Dendritic cell treated with granulocyte-macrophage colony-stimulating factor and Interleukin-4, amounts not matched to agents 40 ng/mL and 50 ng/mL, for 4 days (primary cell): ENCODE measurements around the gene FTSJ1.

Experiments used
- H3K27ac Mint-ChIP-seq: one replicate; pipeline ENCODE4 v1.8.0; 2022; ENCODE audit warnings: mild to moderate bottlenecking, mixed read lengths
- H3K27me3 Mint-ChIP-seq: one replicate; pipeline ENCODE4 v1.8.0; 2022; ENCODE audit warnings: mild to moderate bottlenecking, mixed read lengths
- H3K36me3 Mint-ChIP-seq: one replicate; pipeline ENCODE4 v1.8.0; 2022; ENCODE audit warnings: low read depth, mixed read lengths
- H3K4me1 Mint-ChIP-seq: one replicate; pipeline ENCODE4 v1.8.0; 2022; ENCODE audit warnings: low read depth, mixed read lengths
- H3K4me3 Mint-ChIP-seq: one replicate; pipeline ENCODE4 v1.8.0; 2022; ENCODE audit warnings: mild to moderate bottlenecking, moderate library complexity, mixed read lengths
- H3K9me3 Mint-ChIP-seq: one replicate; pipeline ENCODE4 v1.8.0; 2022; ENCODE audit warnings: mixed read lengths
- intact Hi-C: fragments of 100-400 bp; cut with micrococcal nuclease; formaldehyde crosslinking; loops from one replicate; pipeline ENCODE4 v1.15.0; 2022

FTSJ1 gene

DNA sequence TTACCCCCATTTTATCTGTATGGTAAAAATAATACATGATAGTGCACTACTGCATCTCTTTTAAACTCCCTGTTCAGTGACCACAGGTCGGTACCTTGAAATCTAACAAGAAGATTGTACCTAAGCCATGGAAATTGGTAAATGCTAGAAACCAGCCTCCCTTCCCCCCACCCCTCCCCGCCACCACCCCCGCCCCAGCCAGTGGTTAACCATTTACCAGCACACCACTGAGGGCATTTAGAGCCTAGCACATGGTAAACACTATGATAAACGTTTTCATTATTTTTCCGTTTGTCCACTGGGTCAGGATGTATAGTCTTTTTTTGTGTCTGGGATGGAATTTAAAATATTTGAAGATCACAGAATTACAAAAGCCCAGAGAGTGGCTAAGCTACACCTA is 703 bp upstream of the FTSJ1 start:
- Mint-ChIP-seq H3K36me3 (peaks cover 36% of the 10 kb centered on the region), H3K9me3 (no peaks in the 10 kb centered on the region)
- intact Hi-C loops, result no loop called here

GRCh38 chrX:48476919-48477318 is 920 bp downstream of the FTSJ1 start:
- Mint-ChIP-seq H3K36me3 (peaks cover 53% of the 10 kb centered on the region), H3K4me3 (peak overlapping the region; percentile 95), H3K27ac (peak overlapping the region; percentile 90), H3K27me3 (no peaks in the 10 kb centered on the region), H3K9me3 (no peaks in the 10 kb centered on the region), H3K4me1 (peaks cover 23% of the 10 kb centered on the region)
- intact Hi-C loops, result loop anchor here (1.0 kb wide), 1 partner anchor 62 kb away; the partner anchor contains the start of gene TBC1D25

More for the DNA sequence above, 703 bp upstream of the FTSJ1 start:
- Mint-ChIP-seq H3K27ac (peak overlapping the region; percentile 90), H3K4me1 (peaks cover 23% of the 10 kb centered on the region), H3K4me3 (peak overlapping the region; percentile 95), H3K27me3 (no peaks in the 10 kb centered on the region)

DNA sequence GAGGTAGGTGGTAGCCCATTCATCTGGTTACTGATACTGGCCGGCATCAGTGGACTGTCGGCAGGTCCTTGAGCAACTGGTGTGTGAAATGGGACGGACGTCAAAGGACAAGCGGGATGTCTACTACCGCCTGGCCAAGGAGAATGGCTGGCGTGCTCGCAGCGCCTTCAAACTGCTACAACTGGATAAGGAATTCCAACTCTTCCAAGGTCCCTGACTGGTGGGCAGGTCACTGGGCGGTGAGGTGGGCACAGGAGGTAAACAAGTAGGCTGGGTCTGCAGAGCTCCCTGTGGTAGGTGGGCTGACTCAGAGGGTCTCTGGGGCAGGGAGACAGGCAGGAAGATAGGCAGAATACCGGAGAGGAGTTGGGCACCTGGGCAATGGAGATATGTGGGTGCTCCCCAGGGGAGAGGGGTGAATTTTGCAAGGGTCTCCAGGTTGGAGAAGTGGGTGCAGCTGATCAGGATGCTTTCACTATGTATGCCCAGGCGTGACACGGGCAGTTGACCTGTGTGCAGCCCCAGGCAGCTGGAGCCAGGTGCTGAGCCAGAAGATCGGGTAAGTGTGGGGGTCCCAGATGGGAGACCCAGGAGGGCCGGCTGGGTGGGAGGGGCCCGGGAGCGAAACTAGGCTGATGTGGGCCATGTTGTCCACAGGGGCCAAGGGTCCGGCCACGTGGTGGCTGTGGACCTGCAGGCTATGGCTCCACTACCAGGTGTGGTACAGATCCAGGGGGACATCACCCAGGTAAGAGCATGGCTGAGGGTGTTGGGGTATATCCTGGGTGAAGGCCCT is 2.2 kb downstream of the FTSJ1 start:
- no peaks in the 10 kb centered on the region for H3K9me3 Mint-ChIP-seq
- H3K27me3 Mint-ChIP-seq, result no peaks in the 10 kb centered on the region
- intact Hi-C loops, result no loop called here
- peak overlapping the region; percentile 26 for H3K27ac Mint-ChIP-seq
- no peak overlapping the region for H3K4me3 Mint-ChIP-seq
- peaks cover 23% of the 10 kb centered on the region for H3K4me1 Mint-ChIP-seq
- peaks cover 63% of the 10 kb centered on the region for H3K36me3 Mint-ChIP-seq

DNA sequence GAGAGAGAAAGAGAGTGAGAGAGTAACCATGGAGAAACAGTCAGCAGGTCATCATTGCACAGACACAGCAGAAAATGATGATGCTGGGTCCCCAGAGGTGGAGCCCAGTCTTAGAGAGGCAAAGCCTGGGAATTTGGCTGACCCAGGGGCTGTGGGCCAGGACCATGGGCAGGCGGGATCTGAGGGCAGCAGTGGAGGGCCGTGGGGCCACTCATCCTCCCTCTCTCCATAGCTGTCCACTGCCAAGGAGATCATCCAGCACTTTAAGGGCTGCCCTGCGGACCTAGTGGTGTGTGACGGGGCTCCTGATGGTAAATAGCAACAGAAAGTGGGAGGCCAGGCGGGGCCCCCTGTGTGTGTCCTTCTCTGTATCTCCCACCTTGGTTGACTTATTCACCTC is 2.8 kb downstream of the FTSJ1 start:
- no peaks in the 10 kb centered on the region for H3K9me3 Mint-ChIP-seq
- H3K36me3 Mint-ChIP-seq, result peaks cover 68% of the 10 kb centered on the region
- peaks cover 23% of the 10 kb centered on the region for H3K4me1 Mint-ChIP-seq
- no peak overlapping the region for H3K4me3 Mint-ChIP-seq
- peak overlapping the region; percentile 26 for H3K27ac Mint-ChIP-seq
- intact Hi-C loops, result no loop called here
- no peaks in the 10 kb centered on the region for H3K27me3 Mint-ChIP-seq

DNA sequence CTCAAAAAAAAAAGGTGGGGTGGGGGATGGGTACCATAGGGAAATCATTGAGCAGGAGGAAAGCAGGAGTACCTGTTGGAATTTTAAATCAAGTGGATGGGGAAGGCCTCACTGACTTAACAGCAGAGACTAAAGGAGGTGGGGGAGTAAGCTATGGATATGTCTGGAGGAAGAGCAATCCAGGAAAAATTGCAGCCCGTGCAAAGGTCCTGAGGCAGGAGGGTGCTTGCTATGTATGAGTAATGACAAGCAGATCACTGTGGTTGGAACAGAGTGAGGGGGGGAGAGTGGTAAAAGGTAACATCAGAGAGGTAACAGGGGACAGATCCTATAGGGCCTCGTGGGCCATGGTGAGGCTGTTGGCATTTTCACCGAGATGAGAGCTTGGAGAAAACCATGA is 4.1 kb downstream of the FTSJ1 start:
- peaks cover 23% of the 10 kb centered on the region for H3K4me1 Mint-ChIP-seq
- no peaks in the 10 kb centered on the region for H3K9me3 Mint-ChIP-seq
- no peak overlapping the region for H3K4me3 Mint-ChIP-seq
- peak overlapping the region; percentile 6 for H3K27ac Mint-ChIP-seq
- intact Hi-C loops, result no loop called here
- no peaks in the 10 kb centered on the region for H3K27me3 Mint-ChIP-seq
- H3K36me3 Mint-ChIP-seq, result peaks cover 70% of the 10 kb centered on the region

DNA sequence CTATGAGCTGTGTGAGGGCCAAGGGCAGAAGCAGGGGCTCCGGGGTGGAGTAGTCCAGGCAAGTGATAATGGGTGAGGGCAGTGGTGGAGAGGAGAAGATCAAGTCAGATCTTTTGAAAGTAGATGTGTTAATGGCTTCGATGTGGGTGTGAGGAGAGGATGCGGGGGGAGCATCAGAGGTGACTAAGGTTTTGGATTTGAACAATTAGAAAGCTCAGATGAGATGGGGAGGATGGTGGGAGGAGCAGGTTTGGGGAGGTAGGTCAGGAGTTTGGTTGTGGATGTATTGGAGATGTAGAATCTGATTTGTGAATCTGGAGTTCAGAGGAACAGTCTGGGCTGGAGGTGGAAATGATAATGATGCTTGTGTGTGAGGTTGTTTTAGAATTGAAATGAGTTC is 4.6 kb downstream of the FTSJ1 start:
- Mint-ChIP-seq H3K4me1 (peaks cover 23% of the 10 kb centered on the region), H3K27ac (peak overlapping the region; percentile 6), H3K27me3 (no peaks in the 10 kb centered on the region), H3K4me3 (no peak overlapping the region), H3K9me3 (no peaks in the 10 kb centered on the region), H3K36me3 (peaks cover 70% of the 10 kb centered on the region)
- intact Hi-C loops, result no loop called here

GRCh38 chrX:48482526-48482925 is 6.5 kb downstream of the FTSJ1 start:
- no peaks in the 10 kb centered on the region for H3K27me3 Mint-ChIP-seq
- peaks cover 68% of the 10 kb centered on the region for H3K36me3 Mint-ChIP-seq
- H3K9me3 Mint-ChIP-seq, result no peaks in the 10 kb centered on the region
- H3K27ac Mint-ChIP-seq, result no peak overlapping the region
- H3K4me1 Mint-ChIP-seq, result peaks cover 14% of the 10 kb centered on the region
- H3K4me3 Mint-ChIP-seq, result no peak overlapping the region
- intact Hi-C loops, result no loop called here

- intact Hi-C loops, result no loop called here
- H3K36me3 Mint-ChIP-seq, result peaks cover 20% of the 10 kb centered on the region
- H3K9me3 Mint-ChIP-seq, result no peaks in the 10 kb centered on the region
- H3K4me3 Mint-ChIP-seq, result no peak overlapping the region
- peaks cover 11% of the 10 kb centered on the region for H3K4me1 Mint-ChIP-seq
- no peaks in the 10 kb centered on the region for H3K27me3 Mint-ChIP-seq
- peak overlapping the region; percentile 53 for H3K27ac Mint-ChIP-seq
Observed at GRCh38 chrX:48487362-48487798, 11.4 kb downstream of the FTSJ1 start.

GRCh38 chrX:48488034-48488433 is 12.0 kb downstream of the FTSJ1 start:
- Mint-ChIP-seq H3K4me3 (no peak overlapping the region), H3K9me3 (no peaks in the 10 kb centered on the region), H3K27ac (peak overlapping the region; percentile 53), H3K36me3 (peaks cover 14% of the 10 kb centered on the region), H3K4me1 (peaks cover 15% of the 10 kb centered on the region), H3K27me3 (no peaks in the 10 kb centered on the region)
- intact Hi-C loops, result no loop called here

DNA sequence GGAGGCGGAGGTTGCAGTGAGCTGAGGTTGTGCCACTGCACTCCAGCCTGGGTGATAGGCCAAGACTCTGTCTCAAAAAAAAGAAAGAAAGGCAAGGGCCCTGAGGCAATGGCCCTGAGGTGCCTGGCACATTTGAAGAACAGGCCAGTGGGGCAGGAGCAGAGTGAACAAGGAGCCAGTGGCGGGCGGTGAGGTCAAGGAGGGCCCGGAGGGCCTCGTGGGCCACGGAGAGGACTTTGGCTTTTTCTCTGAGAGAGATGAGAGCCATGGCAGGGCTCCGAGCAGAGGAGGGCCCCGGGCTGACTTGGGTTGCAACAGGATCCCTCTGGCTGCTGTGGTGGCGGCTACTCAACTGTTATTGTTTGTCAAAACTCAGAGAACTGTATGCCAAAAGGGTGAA is 13.3 kb downstream of the FTSJ1 start:
- Mint-ChIP-seq H3K27me3 (no peaks in the 10 kb centered on the region), H3K36me3 (peaks cover 7% of the 10 kb centered on the region), H3K9me3 (no peaks in the 10 kb centered on the region), H3K4me3 (no peak overlapping the region), H3K4me1 (peaks cover 15% of the 10 kb centered on the region), H3K27ac (peak overlapping the region; percentile 20)
- intact Hi-C loops, result no loop called here

DNA sequence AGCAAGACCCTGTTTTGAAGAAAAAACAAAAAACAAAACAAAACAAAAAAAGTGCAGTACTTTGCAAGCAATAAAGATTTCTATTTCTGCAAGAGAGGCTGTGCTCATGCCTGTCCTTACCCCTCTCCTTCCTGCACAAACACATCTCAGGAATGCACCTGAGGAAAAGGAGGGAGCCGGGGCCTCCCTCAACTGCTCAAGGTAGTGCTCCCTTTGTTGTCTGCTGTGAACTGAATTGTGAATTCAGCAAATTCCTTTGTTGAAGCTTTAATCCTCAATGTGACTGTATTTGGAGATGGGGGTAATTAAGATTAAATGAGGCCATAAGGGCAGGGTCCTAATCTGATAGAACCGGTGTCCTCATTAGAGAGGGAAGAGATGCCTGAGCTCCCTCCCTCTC is 13.9 kb downstream of the FTSJ1 start:
- Mint-ChIP-seq H3K4me3 (no peak overlapping the region), H3K27me3 (no peaks in the 10 kb centered on the region), H3K4me1 (peaks cover 15% of the 10 kb centered on the region), H3K27ac (no peak overlapping the region), H3K36me3 (peaks cover 7% of the 10 kb centered on the region), H3K9me3 (no peaks in the 10 kb centered on the region)
- intact Hi-C loops, result no loop called here

- intact Hi-C loops, result no loop called here
- no peaks in the 10 kb centered on the region for H3K9me3 Mint-ChIP-seq
Observed at GRCh38 chrX:48490661-48491060, 14.7 kb downstream of the FTSJ1 start.

GRCh38 chrX:48491809-48492208 is 15.8 kb downstream of the FTSJ1 start:
- Mint-ChIP-seq H3K9me3 (no peaks in the 10 kb centered on the region), H3K4me1 (peaks cover 15% of the 10 kb centered on the region), H3K27ac (peak overlapping the region; percentile 75), H3K4me3 (no peak overlapping the region), H3K27me3 (no peaks in the 10 kb centered on the region), H3K36me3 (peaks cover 6% of the 10 kb centered on the region)
- intact Hi-C loops, result no loop called here

More at GRCh38 chrX:48490661-48491060, 14.7 kb downstream of the FTSJ1 start:
- peaks cover 15% of the 10 kb centered on the region for H3K4me1 Mint-ChIP-seq
- H3K36me3 Mint-ChIP-seq, result peaks cover 7% of the 10 kb centered on the region
- H3K27ac Mint-ChIP-seq, result no peak overlapping the region
- H3K4me3 Mint-ChIP-seq, result no peak overlapping the region
- H3K27me3 Mint-ChIP-seq, result no peaks in the 10 kb centered on the region

- peaks cover under 1% of the 10 kb centered on the region for H3K36me3 Mint-ChIP-seq
- H3K4me1 Mint-ChIP-seq, result peaks cover 11% of the 10 kb centered on the region
- peak overlapping the region; percentile 75 for H3K27ac Mint-ChIP-seq
- no peak overlapping the region for H3K4me3 Mint-ChIP-seq
- no peaks in the 10 kb centered on the region for H3K27me3 Mint-ChIP-seq
- intact Hi-C loops, result no loop called here
- no peaks in the 10 kb centered on the region for H3K9me3 Mint-ChIP-seq
Observed at GRCh38 chrX:48492293-48492910, 16.4 kb downstream of the FTSJ1 start.
